Activated T-cell treated with anti-CD3 and anti-CD28 coated beads, Interleukin-2, amount 50 U/mL, for 24 hours (primary cell): ENCODE measurements around the gene SLC34A3.
A peak's percentile ranks its signal among the peaks of the same experiment; 100 is the strongest.

Experiments used
- DNase-seq: peaks from one replicate; pipeline ENCODE4 v3.0.0-alpha.2; 2020
- H3K27ac Mint-ChIP-seq: 2 replicates; pipeline ENCODE4 v1.8.0; 2020; ENCODE audit warnings: mild to moderate bottlenecking, mixed read lengths
- H3K27me3 Mint-ChIP-seq: 2 replicates; pipeline ENCODE4 v1.8.0; 2020; ENCODE audit warnings: mixed read lengths
- H3K36me3 Mint-ChIP-seq: 2 replicates; pipeline ENCODE4 v1.8.0; 2020; ENCODE audit warnings: low read depth, mixed read lengths
- H3K4me1 Mint-ChIP-seq: 2 replicates; pipeline ENCODE4 v1.8.0; 2020; ENCODE audit warnings: low read depth, mixed read lengths
- H3K4me3 Mint-ChIP-seq: 2 replicates; pipeline ENCODE4 v1.8.0; 2020; ENCODE audit warnings: mild to moderate bottlenecking, moderate library complexity, mixed read lengths
- H3K9me3 Mint-ChIP-seq: 2 replicates; pipeline ENCODE4 v1.8.0; 2020; ENCODE audit warnings: mixed read lengths

SLC34A3 gene

GRCh38 chr9:137230705-137231371, at the start of gene SLC34A3:
Gene SLC34A3, plus strand, starts transcription at chr9:137230901. Its CDS starts 802 bp downstream, at chr9:137231703.
- H3K4me3 Mint-ChIP-seq = no peak within 1 kb of the TSS
- peaks cover 24% of the 10 kb centered on the region for H3K27me3 Mint-ChIP-seq
- H3K4me1 Mint-ChIP-seq = peaks cover 2% of the 10 kb centered on the region
- no peak for DNase-seq
- H3K36me3 Mint-ChIP-seq = no peaks in the 10 kb centered on the region
- no peaks in the 10 kb centered on the region for H3K9me3 Mint-ChIP-seq
- H3K27ac Mint-ChIP-seq = no peak within 1 kb of the TSS

GRCh38 chr9:137181680-137182079, 49.0 kb upstream of the SLC34A3 start:
- no peaks in the 10 kb centered on the region for H3K9me3 Mint-ChIP-seq
- H3K4me1 Mint-ChIP-seq = peaks cover 16% of the 10 kb centered on the region
- H3K27me3 Mint-ChIP-seq = no peaks in the 10 kb centered on the region
- peaks cover 79% of the 10 kb centered on the region for H3K36me3 Mint-ChIP-seq
- no peak for DNase-seq
- H3K27ac Mint-ChIP-seq = no peak overlapping the region
- H3K4me3 Mint-ChIP-seq = no peak overlapping the region

GRCh38 chr9:137182836-137183235, 47.9 kb upstream of the SLC34A3 start:
- H3K27me3 Mint-ChIP-seq = no peaks in the 10 kb centered on the region

GRCh38 chr9:137183980-137184595, 46.6 kb upstream of the SLC34A3 start:
- Mint-ChIP-seq H3K27ac (no peak overlapping the region), H3K27me3 (no peaks in the 10 kb centered on the region), H3K4me3 (no peak overlapping the region), H3K9me3 (no peaks in the 10 kb centered on the region), H3K36me3 (peaks cover 83% of the 10 kb centered on the region), H3K4me1 (peaks cover 29% of the 10 kb centered on the region)
- DNase-seq = no peak

More at GRCh38 chr9:137182836-137183235, 47.9 kb upstream of the SLC34A3 start:
- Mint-ChIP-seq H3K4me1 (peaks cover 26% of the 10 kb centered on the region), H3K4me3 (no peak overlapping the region), H3K27ac (no peak overlapping the region), H3K9me3 (no peaks in the 10 kb centered on the region), H3K36me3 (peaks cover 84% of the 10 kb centered on the region)
- DNase-seq = no peak

GRCh38 chr9:137184881-137185660, 45.6 kb upstream of the SLC34A3 start:
- H3K9me3 Mint-ChIP-seq = no peaks in the 10 kb centered on the region
- peaks cover 82% of the 10 kb centered on the region for H3K36me3 Mint-ChIP-seq
- DNase-seq = no peak
- H3K27ac Mint-ChIP-seq = no peak overlapping the region
- no peak overlapping the region for H3K4me3 Mint-ChIP-seq
- H3K27me3 Mint-ChIP-seq = no peaks in the 10 kb centered on the region
- peaks cover 39% of the 10 kb centered on the region for H3K4me1 Mint-ChIP-seq

- Mint-ChIP-seq H3K36me3 (peaks cover 86% of the 10 kb centered on the region), H3K27me3 (no peaks in the 10 kb centered on the region), H3K4me1 (peaks cover 46% of the 10 kb centered on the region), H3K9me3 (no peaks in the 10 kb centered on the region), H3K4me3 (peak overlapping the region; percentile 96), H3K27ac (no peak overlapping the region)
- DNase-seq = no peak
Observed at GRCh38 chr9:137185921-137186320, 44.8 kb upstream of the SLC34A3 start.

GRCh38 chr9:137186385-137186784, 44.3 kb upstream of the SLC34A3 start:
- Mint-ChIP-seq H3K4me3 (peak overlapping the region; percentile 96), H3K4me1 (peaks cover 49% of the 10 kb centered on the region), H3K27ac (peak overlapping the region; percentile 68), H3K27me3 (no peaks in the 10 kb centered on the region), H3K36me3 (peaks cover 86% of the 10 kb centered on the region), H3K9me3 (no peaks in the 10 kb centered on the region)
- no peak for DNase-seq

- no peaks in the 10 kb centered on the region for H3K9me3 Mint-ChIP-seq
- H3K27me3 Mint-ChIP-seq = no peaks in the 10 kb centered on the region
- peak overlapping the region; percentile 96 for H3K4me3 Mint-ChIP-seq
- H3K36me3 Mint-ChIP-seq = peaks cover 79% of the 10 kb centered on the region
- H3K27ac Mint-ChIP-seq = peak overlapping the region; percentile 93
- no peak for DNase-seq
- H3K4me1 Mint-ChIP-seq = peaks cover 49% of the 10 kb centered on the region
Observed at GRCh38 chr9:137187386-137187785, 43.3 kb upstream of the SLC34A3 start.

- Mint-ChIP-seq H3K9me3 (no peaks in the 10 kb centered on the region), H3K36me3 (peaks cover 74% of the 10 kb centered on the region), H3K27ac (peak overlapping the region; percentile 93), H3K4me1 (peaks cover 49% of the 10 kb centered on the region), H3K4me3 (peak overlapping the region; percentile 96), H3K27me3 (no peaks in the 10 kb centered on the region)
- no peak for DNase-seq
Observed at GRCh38 chr9:137188086-137188489, 42.6 kb upstream of the SLC34A3 start.

- DNase-seq = peak; percentile 98
- H3K27ac Mint-ChIP-seq = peak within 1 kb of the TSS; percentile 97
- H3K9me3 Mint-ChIP-seq = no peaks in the 10 kb centered on the region
- H3K4me1 Mint-ChIP-seq = peaks cover 49% of the 10 kb centered on the region
- H3K36me3 Mint-ChIP-seq = peaks cover 68% of the 10 kb centered on the region
- H3K4me3 Mint-ChIP-seq = peak within 1 kb of the TSS; percentile 96
- no peaks in the 10 kb centered on the region for H3K27me3 Mint-ChIP-seq
Observed at GRCh38 chr9:137188490-137189296, 42.0 kb upstream of the SLC34A3 start, which contains the start of the genes ANAPC2 and SSNA1. Gene ANAPC2, minus strand, starts transcription at chr9:137188560. Its CDS starts 28 bp downstream, at chr9:137188532. Gene SSNA1, plus strand, starts transcription at chr9:137188676. Its CDS starts 51 bp downstream, at chr9:137188727.

- no peak for DNase-seq
- Mint-ChIP-seq H3K27ac (peak overlapping the region; percentile 97), H3K27me3 (no peaks in the 10 kb centered on the region), H3K9me3 (no peaks in the 10 kb centered on the region), H3K4me1 (peaks cover 47% of the 10 kb centered on the region), H3K4me3 (peak overlapping the region; percentile 96), H3K36me3 (peaks cover 59% of the 10 kb centered on the region)
Observed at GRCh38 chr9:137189297-137190295, 41.1 kb upstream of the SLC34A3 start.

GRCh38 chr9:137190315-137190856, 40.3 kb upstream of the SLC34A3 start:
- Mint-ChIP-seq H3K9me3 (no peaks in the 10 kb centered on the region), H3K27me3 (no peaks in the 10 kb centered on the region), H3K27ac (peak overlapping the region; percentile 97), H3K4me3 (peak overlapping the region; percentile 96), H3K36me3 (peaks cover 55% of the 10 kb centered on the region), H3K4me1 (peaks cover 45% of the 10 kb centered on the region)
- DNase-seq = no peak

- no peak for DNase-seq
- no peaks in the 10 kb centered on the region for H3K27me3 Mint-ChIP-seq
- peaks cover 37% of the 10 kb centered on the region for H3K4me1 Mint-ChIP-seq
- no peak overlapping the region for H3K4me3 Mint-ChIP-seq
- H3K36me3 Mint-ChIP-seq = peaks cover 47% of the 10 kb centered on the region
- no peaks in the 10 kb centered on the region for H3K9me3 Mint-ChIP-seq
- H3K27ac Mint-ChIP-seq = peak overlapping the region; percentile 40
Observed at GRCh38 chr9:137191245-137191644, 39.5 kb upstream of the SLC34A3 start.
